CD14-positive monocyte (primary cell): ENCODE data around the gene TMEM183A. TPM values are rescaled to one million over a fixed set of nuclear protein-coding genes. Genes with fewer than 3 reads are reported as not detected.

Experiments used
- DNase-seq, 3 donors: peaks; one replicate each; pipeline ENCODE4 v3.0.0-alpha.2; 2011 to 2022
- H2AFZ ChIP-seq: 2 replicates; pipeline ENCODE4 v1.6.0; 2012; ENCODE audit warnings: mild to moderate bottlenecking, low read depth, low read length, inconsistent platforms; ENCODE audit not compliant: insufficient read depth, poor library complexity, severe bottlenecking
- H3K27ac ChIP-seq, 2 donors: 1 replicate in 1 of 2; 2 replicates in 1 of 2; pipeline ENCODE4 v1.5.1; 2012 to 2013; ENCODE audit warnings: low read length in 2 of 2, control low read depth in 1 of 2, inconsistent platforms in 1 of 2, low read depth in 1 of 2, mild to moderate bottlenecking in 1 of 2
- H3K27me3 ChIP-seq, 2 donors: one replicate each; pipeline versions ENCODE4 v1.6.0 to v1.6.1; 2011 to 2013; ENCODE audit warnings: low read length in 2 of 2; ENCODE audit not compliant: control insufficient read depth in 2 of 2, insufficient read depth in 2 of 2
- H3K36me3 ChIP-seq, 2 donors: replicated peaks in 1 of 2; 1 replicate in 1 of 2; 2 replicates in 1 of 2; pipeline versions ENCODE4 v1.5.1 to v1.6.1; 2012 to 2013; ENCODE audit warnings: low read length in 2 of 2, control low read depth in 1 of 2, inconsistent platforms in 1 of 2, mild to moderate bottlenecking in 1 of 2; ENCODE audit not compliant: insufficient read depth in 2 of 2, control insufficient read depth in 1 of 2
- H3K4me1 ChIP-seq, 2 donors: 1 replicate in 1 of 2; 2 replicates in 1 of 2; pipeline versions ENCODE4 v1.5.1 to v1.6.1; 2012 to 2013; ENCODE audit warnings: low read length in 2 of 2, control low read depth in 1 of 2, inconsistent platforms in 1 of 2, mild to moderate bottlenecking in 1 of 2, moderate library complexity in 1 of 2; ENCODE audit not compliant: insufficient read depth in 2 of 2, control insufficient read depth in 1 of 2
- H3K4me2 ChIP-seq: replicated peaks from 2 replicates; pipeline ENCODE3; 2012; ENCODE audit warnings: low read length, moderate library complexity, mild to moderate bottlenecking; ENCODE audit not compliant: poor library complexity, severe bottlenecking; ENCODE audit errors: extremely low read depth
- H3K4me3 ChIP-seq, 3 experiments: fragments of 200-600 bp in 1 of 3; sonication (generic) in 1 of 3; replicated peaks in 1 of 3; 1 replicate in 2 of 3; 2 replicates in 1 of 3; pipeline ENCODE4 v1.5.1; 2011 to 2013; ENCODE audit warnings: low read length in 3 of 3, mild to moderate bottlenecking in 3 of 3, control low read depth in 2 of 3, low read depth in 2 of 3, inconsistent platforms in 1 of 3, moderate library complexity in 1 of 3
- H3K79me2 ChIP-seq: 2 replicates; pipeline ENCODE4 v1.6.0; 2012; ENCODE audit warnings: mild to moderate bottlenecking, control low read depth, inconsistent platforms, low read length, moderate library complexity; ENCODE audit not compliant: insufficient read depth
- H3K9ac ChIP-seq: 2 replicates; pipeline ENCODE4 v1.6.0; 2017; ENCODE audit warnings: low read length, mild to moderate bottlenecking; ENCODE audit not compliant: insufficient read depth, poor library complexity, severe bottlenecking
- H3K9me3 ChIP-seq, 2 donors: replicated peaks in 1 of 2; 1 replicate in 1 of 2; 2 replicates in 1 of 2; pipeline versions ENCODE4 v1.5.1 to v1.6.1; 2012 to 2013; ENCODE audit warnings: low read length in 2 of 2, control low read depth in 1 of 2; ENCODE audit not compliant: control insufficient read depth in 1 of 2, insufficient read depth in 1 of 2
- H4K20me1 ChIP-seq: 2 replicates; pipeline ENCODE4 v1.6.0; 2012; ENCODE audit warnings: mild to moderate bottlenecking, low read length, control low read depth, moderate library complexity; ENCODE audit not compliant: insufficient read depth
- H3K27ac Mint-ChIP-seq, 7 donors: one replicate each; pipeline ENCODE4 v1.8.0; 2020; ENCODE audit warnings: mild to moderate bottlenecking in 7 of 7, mixed read lengths in 7 of 7, moderate library complexity in 6 of 7, inconsistent platforms in 2 of 7
- H3K27me3 Mint-ChIP-seq, 3 donors: one replicate each; pipeline ENCODE4 v1.8.0; 2021 to 2022; ENCODE audit warnings: low read depth in 3 of 3, mild to moderate bottlenecking in 3 of 3, mixed read lengths in 3 of 3, moderate library complexity in 3 of 3, inconsistent platforms in 1 of 3
- H3K36me3 Mint-ChIP-seq, 2 donors: one replicate each; pipeline ENCODE4 v1.8.0; 2020; ENCODE audit warnings: mixed read lengths in 2 of 2, inconsistent platforms in 1 of 2, mild to moderate bottlenecking in 1 of 2
- H3K4me1 Mint-ChIP-seq: one replicate; pipeline ENCODE4 v1.8.0; 2020; ENCODE audit warnings: mild to moderate bottlenecking, mixed read lengths
- H3K4me3 Mint-ChIP-seq, 2 donors: one replicate each; pipeline ENCODE4 v1.8.0; 2020; ENCODE audit warnings: mild to moderate bottlenecking in 2 of 2, mixed read lengths in 2 of 2, moderate library complexity in 1 of 2
- H3K9me3 Mint-ChIP-seq, 7 donors: one replicate each; pipeline ENCODE4 v1.8.0; 2020 to 2022; ENCODE audit warnings: mixed read lengths in 7 of 7, mild to moderate bottlenecking in 6 of 7, moderate library complexity in 6 of 7, inconsistent platforms in 2 of 7
- WGBS: methylation state at CpG from one replicate; pipeline ENCODE4 v1.1.5; 2013; ENCODE audit warnings: missing lambda C conversion rate; ENCODE audit not compliant: insufficient coverage; 5-methylcytosine and 5-hydroxymethylcytosine counted together
- intact Hi-C, 2 donors: fragments of 100-400 bp; cut with micrococcal nuclease; formaldehyde crosslinking; loops; one replicate each; pipeline versions ENCODE4 v1.15.0 to v1.15.1; 2023
- polyA plus RNA-seq, 3 donors: library from polyadenylated mRNA; depleted of rRNA in 1 of 3; unstranded in 2 of 3; stranded (reverse) in 1 of 3; fragments of 300-500 nt in 2 of 3; fragments of >200 nt in 1 of 3; fragmentation: Illumina TruSeq in 2 of 3; gene quantifications; 1 replicate in 2 of 3; 2 replicates in 1 of 3; pipeline ENCODE4 v1.2.3, GENCODE V29; 2012 to 2021
- TF ChIP-seq, protein P1 (sequence below): fragments of 200-600 bp; IDR thresholded peaks from one replicate; pipeline ENCODE4 v1.8.0; 2022; ENCODE audit warnings: antibody characterized with exemption, mild to moderate bottlenecking

TMEM183A gene
- polyA plus RNA-seq, 3 donors: 60.5 to 84.9 (median 70.0) TPM

GRCh38 chr1:203044546-203045250 is 37.5 kb downstream of the TMEM183A start:
- Histone ChIP-seq H3K4me2 (no peak overlapping the region), H3K36me3 (no peaks in the 10 kb centered on the region), H3K9ac (no peak overlapping the region), H3K4me3 (no peak overlapping the region), H3K79me2 (no peaks in the 10 kb centered on the region), H2AFZ (no peak overlapping the region), H4K20me1 (no peaks in the 10 kb centered on the region), H3K4me1 (peaks cover 7 to 8% of the 10 kb centered on the region in 2 donors), H3K27me3 (no peaks in the 10 kb centered on the region), H3K27ac (no peak overlapping the region), H3K9me3 (no peaks in the 10 kb centered on the region)
- Mint-ChIP-seq H3K9me3 (no peaks in the 10 kb centered on the region), H3K27ac (no peak overlapping the region), H3K36me3 (no peaks in the 10 kb centered on the region), H3K4me3 (no peak overlapping the region), H3K27me3 (peaks cover 2 to 20% (median 20%) of the 10 kb centered on the region in 3 donors), H3K4me1 (peaks cover 8% of the 10 kb centered on the region)
- intact Hi-C loops: loop anchor here in 1 of 2 donors (10.0 kb wide), 1 partner anchor 80 kb away; the partner anchor contains the start of gene ADORA1
- WGBS: 97% methylated on average over 6 of the region's 7 CpGs
- TF ChIP-seq, protein P1, sequence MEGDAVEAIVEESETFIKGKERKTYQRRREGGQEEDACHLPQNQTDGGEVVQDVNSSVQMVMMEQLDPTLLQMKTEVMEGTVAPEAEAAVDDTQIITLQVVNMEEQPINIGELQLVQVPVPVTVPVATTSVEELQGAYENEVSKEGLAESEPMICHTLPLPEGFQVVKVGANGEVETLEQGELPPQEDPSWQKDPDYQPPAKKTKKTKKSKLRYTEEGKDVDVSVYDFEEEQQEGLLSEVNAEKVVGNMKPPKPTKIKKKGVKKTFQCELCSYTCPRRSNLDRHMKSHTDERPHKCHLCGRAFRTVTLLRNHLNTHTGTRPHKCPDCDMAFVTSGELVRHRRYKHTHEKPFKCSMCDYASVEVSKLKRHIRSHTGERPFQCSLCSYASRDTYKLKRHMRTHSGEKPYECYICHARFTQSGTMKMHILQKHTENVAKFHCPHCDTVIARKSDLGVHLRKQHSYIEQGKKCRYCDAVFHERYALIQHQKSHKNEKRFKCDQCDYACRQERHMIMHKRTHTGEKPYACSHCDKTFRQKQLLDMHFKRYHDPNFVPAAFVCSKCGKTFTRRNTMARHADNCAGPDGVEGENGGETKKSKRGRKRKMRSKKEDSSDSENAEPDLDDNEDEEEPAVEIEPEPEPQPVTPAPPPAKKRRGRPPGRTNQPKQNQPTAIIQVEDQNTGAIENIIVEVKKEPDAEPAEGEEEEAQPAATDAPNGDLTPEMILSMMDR: no peak
- no peak for DNase-seq

- 95% methylated on average over 17 of the region's 17 CpGs for WGBS
- Mint-ChIP-seq H3K27me3 (peaks cover 2 to 18% (median 18%) of the 10 kb centered on the region in 3 donors), H3K9me3 (no peaks in the 10 kb centered on the region), H3K4me3 (peak overlapping the region in 1 of 2 donors; percentile 30), H3K4me1 (peaks cover 8% of the 10 kb centered on the region), H3K36me3 (no peaks in the 10 kb centered on the region), H3K27ac (no peak overlapping the region)
- no peaks in the 10 kb centered on the region for H3K27me3 ChIP-seq
- no peaks in the 10 kb centered on the region for H3K36me3 ChIP-seq
- H3K9ac ChIP-seq: no peak overlapping the region
- H3K4me2 ChIP-seq: no peak overlapping the region
- no peaks in the 10 kb centered on the region for H4K20me1 ChIP-seq
- H3K9me3 ChIP-seq: no peaks in the 10 kb centered on the region
- DNase-seq: no peak
- H3K79me2 ChIP-seq: no peaks in the 10 kb centered on the region
- H2AFZ ChIP-seq: no peak overlapping the region
- H3K27ac ChIP-seq: no peak overlapping the region
- peaks cover 7 to 8% of the 10 kb centered on the region in 2 donors for H3K4me1 ChIP-seq
- TF ChIP-seq, protein P1: no peak
- intact Hi-C loops: loop anchor here in 1 of 2 donors (10.0 kb wide), 1 partner anchor 79 kb away; the partner anchor contains the start of gene ADORA1
- H3K4me3 ChIP-seq: no peak overlapping the region
These were observed 38.2 kb downstream of the TMEM183A start for GRCh38 chr1:203045336-203045735.
